ENCODE data around the gene FAM228B.

The FAM228B gene

DNA sequence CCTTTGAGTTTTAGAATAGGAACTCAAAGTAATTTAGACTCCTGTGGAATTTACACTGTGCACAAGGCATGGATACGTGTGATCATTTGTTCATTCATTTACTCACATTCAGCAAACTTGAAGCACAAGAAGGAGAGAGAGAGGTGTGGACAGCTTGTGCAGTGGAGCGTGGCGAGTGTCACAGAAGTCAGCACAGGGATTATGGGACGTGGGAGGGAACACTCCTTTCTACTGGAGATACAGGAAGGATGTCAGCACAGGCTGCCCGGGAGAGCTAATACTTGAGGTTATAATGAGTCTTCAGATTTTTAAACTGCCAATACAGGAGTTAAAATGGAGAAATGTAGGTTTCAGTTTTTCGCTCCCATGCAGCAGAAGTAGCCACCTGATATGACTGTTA is 58.6 kb downstream of the FAM228B start:
- Histone ChIP-seq H3K27me3 (ENCODE audit: insufficient read depth, poor library complexity, severe bottlenecking) (no peaks in the 10 kb centered on the region), H3K4me3 (replicated peaks; ENCODE audit: insufficient read depth, low read length) (no peak overlapping the region), H3K27ac (replicated peaks) (no peak overlapping the region)
- DNase-seq (ENCODE audit: low read depth in 1 of 2, low spot score in 1 of 2): no peak
- TF ChIP-seq SPI1 (IDR thresholded peaks at IDR 0.05; ENCODE audit: borderline replicate concordance, low read depth) (no peak), POLR2AphosphoS5 (IDR thresholded peaks at IDR 0.05; ENCODE audit: low read depth) (no peak), GABPA (IDR thresholded peaks at IDR 0.05; ENCODE audit: low read depth) (no peak), REST (IDR thresholded peaks at IDR 0.05; ENCODE audit: insufficient replicate concordance, low read depth) (no peak)
- TF ChIP-seq, protein P1, sequence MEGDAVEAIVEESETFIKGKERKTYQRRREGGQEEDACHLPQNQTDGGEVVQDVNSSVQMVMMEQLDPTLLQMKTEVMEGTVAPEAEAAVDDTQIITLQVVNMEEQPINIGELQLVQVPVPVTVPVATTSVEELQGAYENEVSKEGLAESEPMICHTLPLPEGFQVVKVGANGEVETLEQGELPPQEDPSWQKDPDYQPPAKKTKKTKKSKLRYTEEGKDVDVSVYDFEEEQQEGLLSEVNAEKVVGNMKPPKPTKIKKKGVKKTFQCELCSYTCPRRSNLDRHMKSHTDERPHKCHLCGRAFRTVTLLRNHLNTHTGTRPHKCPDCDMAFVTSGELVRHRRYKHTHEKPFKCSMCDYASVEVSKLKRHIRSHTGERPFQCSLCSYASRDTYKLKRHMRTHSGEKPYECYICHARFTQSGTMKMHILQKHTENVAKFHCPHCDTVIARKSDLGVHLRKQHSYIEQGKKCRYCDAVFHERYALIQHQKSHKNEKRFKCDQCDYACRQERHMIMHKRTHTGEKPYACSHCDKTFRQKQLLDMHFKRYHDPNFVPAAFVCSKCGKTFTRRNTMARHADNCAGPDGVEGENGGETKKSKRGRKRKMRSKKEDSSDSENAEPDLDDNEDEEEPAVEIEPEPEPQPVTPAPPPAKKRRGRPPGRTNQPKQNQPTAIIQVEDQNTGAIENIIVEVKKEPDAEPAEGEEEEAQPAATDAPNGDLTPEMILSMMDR (IDR thresholded peaks at IDR 0.05; ENCODE audit: insufficient read depth, low read length): no peak

DNA sequence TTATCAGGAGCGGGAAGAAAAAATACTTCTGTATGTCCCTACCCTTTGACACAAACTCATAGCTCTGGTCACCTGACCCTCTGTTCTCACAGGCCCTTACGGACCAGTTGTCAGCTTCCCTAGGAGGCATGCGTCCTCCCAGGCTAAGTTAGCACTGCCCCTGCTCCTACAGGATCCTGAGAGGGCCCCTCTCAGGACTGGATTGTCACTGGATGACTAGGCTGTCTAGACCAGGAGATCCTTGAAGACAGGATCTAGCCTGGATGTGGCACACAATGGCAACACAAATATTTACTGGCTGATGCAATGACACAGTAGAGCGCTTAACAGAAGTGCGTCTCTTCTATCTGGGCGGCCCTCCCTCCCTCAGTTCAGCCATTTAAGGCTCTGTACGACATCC is 59.2 kb downstream of the FAM228B start:
- Histone ChIP-seq H3K4me3 (replicated peaks; ENCODE audit: insufficient read depth, low read length) (no peak overlapping the region), H3K27me3 (ENCODE audit: insufficient read depth, poor library complexity, severe bottlenecking) (no peaks in the 10 kb centered on the region), H3K27ac (replicated peaks) (no peak overlapping the region)
- TF ChIP-seq, protein P1 (IDR thresholded peaks at IDR 0.05; ENCODE audit: insufficient read depth, low read length): no peak
- TF ChIP-seq POLR2AphosphoS5 (IDR thresholded peaks at IDR 0.05; ENCODE audit: low read depth): no peak
- no peak for TF ChIP-seq REST (IDR thresholded peaks at IDR 0.05; ENCODE audit: insufficient replicate concordance, low read depth)
- TF ChIP-seq SPI1 (IDR thresholded peaks at IDR 0.05; ENCODE audit: borderline replicate concordance, low read depth): no peak
- no peak for TF ChIP-seq GABPA (IDR thresholded peaks at IDR 0.05; ENCODE audit: low read depth)
- no peak for DNase-seq (ENCODE audit: low read depth in 1 of 2, low spot score in 1 of 2)

- H3K4me3 ChIP-seq (replicated peaks; ENCODE audit: insufficient read depth, low read length): no peak overlapping the region
- H3K27ac ChIP-seq (replicated peaks): no peak overlapping the region
- H3K27me3 ChIP-seq (ENCODE audit: insufficient read depth, poor library complexity, severe bottlenecking): no peaks in the 10 kb centered on the region
- TF ChIP-seq SPI1 (IDR thresholded peaks at IDR 0.05; ENCODE audit: borderline replicate concordance, low read depth) (no peak), REST (IDR thresholded peaks at IDR 0.05; ENCODE audit: insufficient replicate concordance, low read depth) (no peak), GABPA (IDR thresholded peaks at IDR 0.05; ENCODE audit: low read depth) (no peak), POLR2AphosphoS5 (IDR thresholded peaks at IDR 0.05; ENCODE audit: low read depth) (no peak)
- TF ChIP-seq, protein P1 (IDR thresholded peaks at IDR 0.05; ENCODE audit: insufficient read depth, low read length): no peak
- no peak for DNase-seq (ENCODE audit: low read depth in 1 of 2, low spot score in 1 of 2)
Observed at GRCh38 chr2:24183366-24184069, 60.2 kb downstream of the FAM228B start.

Measured in HL-60 (cell line).